H1 (cell line): ENCODE results near the gene NRTN. TPM values are rescaled to one million over a fixed set of nuclear protein-coding genes. Genes with fewer than 3 reads are reported as not detected.
A peak's percentile ranks its signal among the peaks of the same experiment; 100 is the strongest.

Source experiments
- CHD2 ChIP-seq: IDR thresholded peaks from 2 replicates; pipeline ENCODE4 v1.6.1; 2012; ENCODE audit warnings: low read length, improper control_type of control experiment
- RNF2 ChIP-seq: fragments of 200-900, 300-1000 bp; sonication (generic); IDR thresholded peaks from 2 replicates; pipeline ENCODE4 v1.7.1; 2016; ENCODE audit warnings: borderline replicate concordance, low read depth, mild to moderate bottlenecking, antibody characterized with exemption, low read length; ENCODE audit not compliant: poor library complexity, severe bottlenecking; ENCODE audit errors: missing control alignments
- SIN3A ChIP-seq, 2 experiments: IDR thresholded peaks in 1 of 2; conservative IDR thresholded peaks in 1 of 2; 2 replicates each; pipeline ENCODE4 v1.6.1; 2011 to 2012; ENCODE audit warnings: low read length in 2 of 2, improper control_type of control experiment in 1 of 2, low read depth in 1 of 2, mild to moderate bottlenecking in 1 of 2
- polyA plus RNA-seq, 7 experiments: library from polyadenylated mRNA; depleted of rRNA in 3 of 7; stranded (reverse) in 5 of 7; unstranded in 2 of 7; fragments of >200 nt in 5 of 7; fragments of 200-250 nt in 2 of 7; gene quantifications; 1 replicate in 5 of 7; 2 replicates in 1 of 7; 4 replicates in 1 of 7; pipeline versions ENCODE4 v1.2.1 to v1.2.3, GENCODE V29; 2011 to 2013; ENCODE audit warnings: missing spikeins in 2 of 7, mixed read lengths in 2 of 7
- total RNA-seq: library from RNA; stranded (reverse); fragmentation: NEBNext Ultra II Directional; extraction: Animal tissue kit (Norgen Biotek cat#: 25700); gene quantifications from 2 replicates; pipeline ENCODE4 v1.2.1, GENCODE V29; 2021

NRTN gene
- total and polyA plus RNA-seq, 2 of the 8 experiments (the other 6 are each of a cell fraction or from before 2014, with no cell fraction given), result 3.9 to 5.3 TPM

- peak in 1 of 2 experiments; percentile 82; a peak in 2 of 4 replicates for TF ChIP-seq SIN3A (conservative IDR thresholded peaks at IDR 0.05 in 1 of 2, IDR thresholded peaks at IDR 0.05 in 1 of 2; ENCODE audit: low read depth in 1 of 2, low read length in 2 of 2)
- TF ChIP-seq CHD2, result no peak
- no peak for TF ChIP-seq RNF2
Measured at GRCh38 chr19:5801796-5802619, 2.9 kb upstream of the NRTN start (continued).
